Sigmoid colon (tissue), 7 donors: ENCODE measurements around the gene RCAN1. TPM values are rescaled to one million over a fixed set of nuclear protein-coding genes. Genes with fewer than 3 reads are reported as not detected.

ENCODE experiments used
- DNase-seq: peaks from one replicate; pipeline ENCODE4 v3.0.0-alpha.2; 2019
- H3K27ac ChIP-seq, 4 donors: fragments of 200-600 bp; sonication (generic); one replicate each; pipeline ENCODE4 v1.5.1; 2016 to 2019; ENCODE audit warnings: mild to moderate bottlenecking in 1 of 4
- H3K27me3 ChIP-seq, 3 donors: fragments of 200-600 bp; sonication (generic); one replicate each; pipeline ENCODE4 v1.5.1; 2019; ENCODE audit warnings: mild to moderate bottlenecking in 1 of 3
- H3K36me3 ChIP-seq, 4 donors: fragments of 200-600 bp; sonication (generic); one replicate each; pipeline ENCODE4 v1.5.1; 2016 to 2019
- H3K4me1 ChIP-seq, 4 donors: fragments of 200-600 bp; sonication (generic); one replicate each; pipeline ENCODE4 v1.5.1; 2017 to 2019
- H3K4me3 ChIP-seq, 4 donors: fragments of 200-600 bp; sonication (generic); one replicate each; pipeline ENCODE4 v1.5.1; 2017 to 2019; ENCODE audit warnings: mild to moderate bottlenecking in 2 of 4, moderate library complexity in 1 of 4
- H3K9me3 ChIP-seq, 4 donors: fragments of 200-600 bp in 3 of 4; sonication (generic) in 3 of 4; one replicate each; pipeline versions ENCODE4 v1.5.1 to v1.6.1; 2013 to 2019
- EP300 ChIP-seq, 4 donors: sonication (generic); formaldehyde crosslinking; IDR thresholded peaks; one replicate each; pipeline ENCODE4 v1.6.1; 2017; ENCODE audit warnings: antibody characterized with exemption in 4 of 4
- POLR2A ChIP-seq, 2 donors: fragments of 450-650 bp; IDR thresholded peaks; one replicate each; pipeline ENCODE4 v1.6.1; 2016; ENCODE audit warnings: antibody characterized with exemption in 2 of 2, mild to moderate bottlenecking in 2 of 2, moderate library complexity in 2 of 2
- POLR2AphosphoS5 ChIP-seq, 4 donors: sonication (generic); formaldehyde crosslinking; IDR thresholded peaks; one replicate each; pipeline ENCODE4 v1.6.1; 2017; ENCODE audit warnings: antibody characterized with exemption in 4 of 4
- WGBS, 2 donors: extraction: QIAGEN DNeasy Blood & Tissue Kit; methylation state at CpG; one replicate each; pipeline ENCODE4 v1.1.7; 2013; 5-methylcytosine and 5-hydroxymethylcytosine counted together
- intact Hi-C: fragments of 100-400 bp; cut with DNase I; formaldehyde crosslinking; loops from one replicate; pipeline ENCODE4 v1.15.1; 2023
- polyA plus RNA-seq, 3 donors: library from polyadenylated mRNA; stranded (reverse); fragments of 200-250 nt; gene quantifications; one replicate each; pipeline ENCODE4 v1.2.3, GENCODE V29; 2013
- total RNA-seq, 4 donors: library from RNA; depleted of rRNA; stranded (reverse); fragments of >200 nt; gene quantifications; one replicate each; pipeline ENCODE4 v1.1.0, GENCODE V29; 2016
- TF ChIP-seq, protein P1 (sequence below), 4 experiments: fragments of 450-650 bp in 3 of 4; fragments of 200-600 bp in 1 of 4; IDR thresholded peaks; one replicate each; pipeline ENCODE4 v1.5.1; 2016 to 2019; ENCODE audit warnings: antibody characterized with exemption in 4 of 4, mild to moderate bottlenecking in 3 of 4, moderate library complexity in 2 of 4
- donor health status: healthy with polysubstance abuse.
- donor health status: Bipolar disorder and iron deficiency.
- donor health status: healthy.

Gene RCAN1
- total and polyA plus RNA-seq, 7 donors = 21.4 to 148 (median 38.3) TPM

DNA sequence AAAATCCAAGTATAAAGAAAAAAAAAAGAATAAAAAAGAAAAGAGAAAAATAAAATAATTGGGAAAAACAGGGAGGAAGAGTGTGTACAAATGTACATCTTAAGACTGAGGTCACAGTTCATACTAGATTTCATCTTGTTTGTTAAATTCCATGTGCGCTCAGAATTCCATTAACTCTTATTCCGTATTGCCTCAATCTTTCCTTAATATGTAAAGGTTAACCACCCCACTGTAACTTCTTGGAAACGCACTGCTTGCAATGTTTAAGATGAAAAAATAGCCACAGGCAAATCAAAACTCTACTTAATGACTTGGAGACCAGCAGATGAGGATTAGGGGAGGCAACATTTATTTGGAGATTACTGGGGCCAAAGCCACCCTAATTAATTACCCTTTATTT, 79.0 kb downstream of the RCAN1 start:
- no peak for DNase-seq
- intact Hi-C loops = no loop called here
- no peaks in the 10 kb centered on the region for H3K36me3 ChIP-seq
- no peaks in the 10 kb centered on the region for H3K9me3 ChIP-seq
- H3K27me3 ChIP-seq = no peaks in the 10 kb centered on the region
- H3K4me1 ChIP-seq = no peaks in the 10 kb centered on the region
- H3K27ac ChIP-seq = no peak overlapping the region
- TF ChIP-seq EP300 (IDR thresholded peaks at IDR 0.05) (no peak), POLR2A (IDR thresholded peaks at IDR 0.05) (no peak), POLR2AphosphoS5 (IDR thresholded peaks at IDR 0.05) (no peak)
- TF ChIP-seq, protein P1, sequence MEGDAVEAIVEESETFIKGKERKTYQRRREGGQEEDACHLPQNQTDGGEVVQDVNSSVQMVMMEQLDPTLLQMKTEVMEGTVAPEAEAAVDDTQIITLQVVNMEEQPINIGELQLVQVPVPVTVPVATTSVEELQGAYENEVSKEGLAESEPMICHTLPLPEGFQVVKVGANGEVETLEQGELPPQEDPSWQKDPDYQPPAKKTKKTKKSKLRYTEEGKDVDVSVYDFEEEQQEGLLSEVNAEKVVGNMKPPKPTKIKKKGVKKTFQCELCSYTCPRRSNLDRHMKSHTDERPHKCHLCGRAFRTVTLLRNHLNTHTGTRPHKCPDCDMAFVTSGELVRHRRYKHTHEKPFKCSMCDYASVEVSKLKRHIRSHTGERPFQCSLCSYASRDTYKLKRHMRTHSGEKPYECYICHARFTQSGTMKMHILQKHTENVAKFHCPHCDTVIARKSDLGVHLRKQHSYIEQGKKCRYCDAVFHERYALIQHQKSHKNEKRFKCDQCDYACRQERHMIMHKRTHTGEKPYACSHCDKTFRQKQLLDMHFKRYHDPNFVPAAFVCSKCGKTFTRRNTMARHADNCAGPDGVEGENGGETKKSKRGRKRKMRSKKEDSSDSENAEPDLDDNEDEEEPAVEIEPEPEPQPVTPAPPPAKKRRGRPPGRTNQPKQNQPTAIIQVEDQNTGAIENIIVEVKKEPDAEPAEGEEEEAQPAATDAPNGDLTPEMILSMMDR (IDR thresholded peaks at IDR 0.05) = no peak
- WGBS, 2 donors = 95 to 96% methylated on average over 3 of the region's 3 CpGs
- no peak overlapping the region for H3K4me3 ChIP-seq

DNA sequence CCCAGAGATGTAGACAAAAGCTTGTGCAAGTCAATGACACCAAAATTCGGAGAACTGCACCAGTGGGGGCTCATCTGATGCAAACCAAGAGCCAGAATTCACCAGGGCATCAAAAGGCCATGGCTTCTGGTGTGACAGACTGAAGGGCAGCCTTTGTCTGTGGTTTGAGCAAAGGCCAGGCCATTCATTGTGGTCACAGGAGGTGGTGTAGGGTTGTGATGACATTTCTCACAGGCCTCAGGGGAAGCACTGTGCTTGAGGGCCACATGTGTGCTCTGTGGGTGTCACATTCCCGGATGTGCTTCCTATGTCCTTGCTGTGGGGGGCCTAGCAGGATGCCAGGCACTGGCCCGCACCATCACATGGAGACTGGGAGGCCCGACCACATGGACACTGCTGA, 80.4 kb downstream of the RCAN1 start:
- H3K4me3 ChIP-seq = no peak overlapping the region
- H3K36me3 ChIP-seq = no peaks in the 10 kb centered on the region
- H3K9me3 ChIP-seq = no peaks in the 10 kb centered on the region
- H3K27ac ChIP-seq = no peak overlapping the region
- TF ChIP-seq POLR2AphosphoS5 (IDR thresholded peaks at IDR 0.05) (no peak), POLR2A (IDR thresholded peaks at IDR 0.05) (no peak), EP300 (IDR thresholded peaks at IDR 0.05) (no peak)
- TF ChIP-seq, protein P1 (IDR thresholded peaks at IDR 0.05) = no peak
- H3K4me1 ChIP-seq = no peaks in the 10 kb centered on the region
- no peak for DNase-seq
- intact Hi-C loops = no loop called here
- WGBS, 2 donors = 71 to 87% methylated on average over 4 of the region's 4 CpGs
- H3K27me3 ChIP-seq = no peaks in the 10 kb centered on the region

DNA sequence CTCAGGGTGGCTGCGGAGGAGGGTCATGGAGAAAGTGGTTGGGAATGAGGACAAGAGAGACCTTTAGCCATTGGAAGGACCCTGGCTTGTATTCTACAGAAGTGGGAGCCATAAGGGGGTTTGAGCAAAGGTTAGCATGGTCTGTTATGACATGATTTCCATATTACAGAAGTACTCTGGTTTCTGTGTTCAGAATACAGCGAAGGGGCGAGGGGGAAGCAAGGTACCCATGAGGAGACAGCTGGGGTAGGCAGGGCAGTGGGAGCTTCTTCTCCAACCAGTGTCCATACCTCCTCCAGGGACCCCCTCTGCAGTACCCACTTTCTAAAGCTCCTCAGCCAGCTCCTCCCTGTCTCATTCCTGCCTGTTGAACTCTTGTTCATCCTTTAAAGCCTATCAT, 81.0 kb downstream of the RCAN1 start:
- H3K4me3 ChIP-seq = no peak overlapping the region
- WGBS, 2 donors = 80 to 94% methylated on average over 3 of the region's 3 CpGs
- DNase-seq = no peak
- TF ChIP-seq POLR2A (IDR thresholded peaks at IDR 0.05) (no peak), EP300 (IDR thresholded peaks at IDR 0.05) (no peak), POLR2AphosphoS5 (IDR thresholded peaks at IDR 0.05) (no peak)
- TF ChIP-seq, protein P1 (IDR thresholded peaks at IDR 0.05) = no peak
- H3K27me3 ChIP-seq = no peaks in the 10 kb centered on the region
- H3K9me3 ChIP-seq = no peaks in the 10 kb centered on the region
- no peaks in the 10 kb centered on the region for H3K36me3 ChIP-seq
- no peak overlapping the region for H3K27ac ChIP-seq
- intact Hi-C loops = no loop called here
- no peaks in the 10 kb centered on the region for H3K4me1 ChIP-seq

- no peak for DNase-seq
- Histone ChIP-seq H3K4me3 (no peak overlapping the region), H3K9me3 (no peaks in the 10 kb centered on the region), H3K27ac (no peak overlapping the region), H3K36me3 (no peaks in the 10 kb centered on the region), H3K27me3 (no peaks in the 10 kb centered on the region), H3K4me1 (peaks cover 0 to 14% (median 7%) of the 10 kb centered on the region in 4 donors)
- intact Hi-C loops = no loop called here
- TF ChIP-seq EP300 (IDR thresholded peaks at IDR 0.05) (no peak), POLR2AphosphoS5 (IDR thresholded peaks at IDR 0.05) (no peak), POLR2A (IDR thresholded peaks at IDR 0.05) (no peak)
- TF ChIP-seq, protein P1 (IDR thresholded peaks at IDR 0.05) = no peak
- WGBS, 2 donors = 92 to 93% methylated on average over 6 of the region's 6 CpGs
Measured at GRCh38 chr21:34531399-34531798, 83.5 kb downstream of the RCAN1 start.

DNA sequence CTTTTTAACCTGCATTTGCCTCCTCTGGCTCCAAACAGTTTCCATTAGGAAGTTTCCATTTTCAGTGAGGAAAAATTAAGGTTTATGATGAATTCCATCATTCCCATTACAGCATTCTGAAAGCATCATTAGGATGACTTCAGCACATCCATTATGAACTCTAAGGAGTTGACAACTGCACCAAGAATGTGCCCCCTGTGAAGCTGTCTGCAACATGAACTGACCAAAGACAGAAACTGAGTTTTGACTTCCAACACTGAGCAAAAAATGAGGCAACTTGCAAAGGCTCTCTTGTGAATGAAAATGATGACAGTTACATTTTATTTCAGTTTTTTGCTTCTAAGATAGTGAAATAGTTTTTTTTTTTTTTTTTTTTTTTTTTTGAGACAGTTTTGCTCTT, 84.7 kb downstream of the RCAN1 start:
- intact Hi-C loops = no loop called here
- Histone ChIP-seq H3K27ac (peak overlapping the region in 2 of 4 donors; percentile 87 to 94), H3K4me3 (no peak overlapping the region), H3K4me1 (peaks cover 0 to 22% (median 14%) of the 10 kb centered on the region in 4 donors), H3K36me3 (no peaks in the 10 kb centered on the region), H3K9me3 (no peaks in the 10 kb centered on the region), H3K27me3 (no peaks in the 10 kb centered on the region)
- TF ChIP-seq EP300 (IDR thresholded peaks at IDR 0.05) = no peak
- TF ChIP-seq POLR2A (IDR thresholded peaks at IDR 0.05) = no peak
- TF ChIP-seq, protein P1 (IDR thresholded peaks at IDR 0.05) = no peak
- no peak for TF ChIP-seq POLR2AphosphoS5 (IDR thresholded peaks at IDR 0.05)
- DNase-seq = no peak
